KOPT-K1 (cell line): ENCODE measurements around the gene REC114.
"Not testable (repeated sequence)": the region's sequence is repeated elsewhere in the genome, so short reads cannot be mapped to it uniquely, and the experiment has no call there.

Experiments
- H3K27ac ChIP-seq: fragments of 200-600 bp; sonication (generic); 2 replicates; pipeline ENCODE4 v1.5.1; 2016; ENCODE audit warnings: antibody characterized with exemption, mild to moderate bottlenecking, low read depth, low read length; ENCODE audit not compliant: poor library complexity, severe bottlenecking
- H3K36me3 ChIP-seq: fragments of 200-600 bp; sonication (generic); 2 replicates; pipeline ENCODE4 v1.5.1; 2017; ENCODE audit warnings: antibody characterized with exemption, mild to moderate bottlenecking, low read length, moderate library complexity; ENCODE audit not compliant: insufficient read depth
- H3K9me3 ChIP-seq: fragments of 200-600 bp; sonication (generic); 2 replicates; pipeline ENCODE4 v1.5.1; 2017; ENCODE audit warnings: antibody characterized with exemption, low read length, mild to moderate bottlenecking; ENCODE audit not compliant: insufficient read depth, poor library complexity, severe bottlenecking

REC114 gene

GRCh38 chr15:73438651-73439050, 4.3 kb upstream of the REC114 start:
- H3K9me3 ChIP-seq, result no peaks in the 10 kb centered on the region
- no peaks in the 10 kb centered on the region for H3K36me3 ChIP-seq
- no peak overlapping the region for H3K27ac ChIP-seq

- Histone ChIP-seq H3K27ac (no peak overlapping the region), H3K36me3 (no peaks in the 10 kb centered on the region), H3K9me3 (no peaks in the 10 kb centered on the region)
Observed at GRCh38 chr15:73440571-73440970, 2.4 kb upstream of the REC114 start.

GRCh38 chr15:73442421-73442820, 543 bp upstream of the REC114 start:
- Histone ChIP-seq H3K27ac (no peak overlapping the region), H3K36me3 (no peaks in the 10 kb centered on the region), H3K9me3 (no peaks in the 10 kb centered on the region)

GRCh38 chr15:73447471-73447870, 4.5 kb downstream of the REC114 start:
- not testable (repeated sequence) for H3K36me3 ChIP-seq, H3K9me3 ChIP-seq, H3K27ac ChIP-seq

- not testable (repeated sequence) for H3K27ac ChIP-seq, H3K36me3 ChIP-seq, H3K9me3 ChIP-seq
Observed at GRCh38 chr15:73448158-73448758, 5.3 kb downstream of the REC114 start.

- not testable (repeated sequence) for H3K9me3 ChIP-seq, H3K36me3 ChIP-seq, H3K27ac ChIP-seq
Observed at GRCh38 chr15:73449980-73450379, 7.0 kb downstream of the REC114 start.

GRCh38 chr15:73454096-73454495, 11.1 kb downstream of the REC114 start:
- H3K36me3 ChIP-seq, result no peaks in the 10 kb centered on the region
- H3K27ac ChIP-seq, result no peak overlapping the region
- no peaks in the 10 kb centered on the region for H3K9me3 ChIP-seq

GRCh38 chr15:73455876-73456275, 12.9 kb downstream of the REC114 start:
- Histone ChIP-seq H3K27ac (no peak overlapping the region), H3K9me3 (no peaks in the 10 kb centered on the region), H3K36me3 (no peaks in the 10 kb centered on the region)

GRCh38 chr15:73457334-73457733, 14.4 kb downstream of the REC114 start:
- Histone ChIP-seq H3K36me3 (no peaks in the 10 kb centered on the region), H3K27ac (no peak overlapping the region), H3K9me3 (no peaks in the 10 kb centered on the region)

- H3K9me3 ChIP-seq, result no peaks in the 10 kb centered on the region
- H3K27ac ChIP-seq, result no peak overlapping the region
- no peaks in the 10 kb centered on the region for H3K36me3 ChIP-seq
Observed at GRCh38 chr15:73460662-73461061, 17.7 kb downstream of the REC114 start.

- H3K9me3 ChIP-seq, result no peaks in the 10 kb centered on the region
- H3K36me3 ChIP-seq, result no peaks in the 10 kb centered on the region
- H3K27ac ChIP-seq, result no peak overlapping the region
Observed at GRCh38 chr15:73464602-73465001, 21.6 kb downstream of the REC114 start.

GRCh38 chr15:73467758-73468157, 24.8 kb downstream of the REC114 start:
- Histone ChIP-seq H3K36me3 (no peaks in the 10 kb centered on the region), H3K27ac (no peak overlapping the region), H3K9me3 (no peaks in the 10 kb centered on the region)

- Histone ChIP-seq H3K36me3 (no peaks in the 10 kb centered on the region), H3K27ac (no peak overlapping the region), H3K9me3 (peaks cover 6% of the 10 kb centered on the region)
Observed at GRCh38 chr15:73474785-73475184, 31.8 kb downstream of the REC114 start.

GRCh38 chr15:73476704-73477216, 33.8 kb downstream of the REC114 start:
- Histone ChIP-seq H3K36me3 (no peaks in the 10 kb centered on the region), H3K27ac (no peak overlapping the region), H3K9me3 (peaks cover 6% of the 10 kb centered on the region)

GRCh38 chr15:73480050-73480449, 37.1 kb downstream of the REC114 start:
- H3K27ac ChIP-seq, result no peak overlapping the region
- no peaks in the 10 kb centered on the region for H3K36me3 ChIP-seq
- H3K9me3 ChIP-seq, result peaks cover 6% of the 10 kb centered on the region

GRCh38 chr15:73482166-73482565, 39.2 kb downstream of the REC114 start:
- Histone ChIP-seq H3K9me3 (no peaks in the 10 kb centered on the region), H3K36me3 (no peaks in the 10 kb centered on the region)

More at GRCh38 chr15:73482166-73482565, 39.2 kb downstream of the REC114 start:
- H3K27ac ChIP-seq, result no peak overlapping the region
